ENCODE measurements around the gene PLXND1.
"Not testable (repeated sequence)": the region's sequence is repeated elsewhere in the genome, so short reads cannot be mapped to it uniquely, and the experiment has no call there.

Gene PLXND1

GRCh38 chr3:129612534-129613366, 6.3 kb upstream of the PLXND1 start:
- no peak for FAIRE-seq

GRCh38 chr3:129611812-129612533, 5.5 kb upstream of the PLXND1 start:
- FAIRE-seq: no peak

- FAIRE-seq: no peak
Observed at GRCh38 chr3:129611446-129611800, 4.9 kb upstream of the PLXND1 start.

- not testable (repeated sequence) for FAIRE-seq
Observed at GRCh38 chr3:129610794-129611445, 4.4 kb upstream of the PLXND1 start.

GRCh38 chr3:129610276-129610675, 3.8 kb upstream of the PLXND1 start:
- FAIRE-seq: no peak

GRCh38 chr3:129609591-129610182, 3.2 kb upstream of the PLXND1 start:
- FAIRE-seq: no peak

- no peak for FAIRE-seq
Observed at GRCh38 chr3:129608936-129609590, 2.6 kb upstream of the PLXND1 start.

- FAIRE-seq: no peak
Observed at GRCh38 chr3:129608087-129608935, 1.8 kb upstream of the PLXND1 start.

GRCh38 chr3:129607391-129608068, 1.1 kb upstream of the PLXND1 start:
- no peak for FAIRE-seq

GRCh38 chr3:129605922-129606635, 397 bp downstream of the PLXND1 start:
- FAIRE-seq: no peak

- FAIRE-seq: no peak
Observed at GRCh38 chr3:129605203-129605921, 1.1 kb downstream of the PLXND1 start.

GRCh38 chr3:129604767-129605166, 1.7 kb downstream of the PLXND1 start:
- FAIRE-seq: no peak

- no peak for FAIRE-seq
Observed at GRCh38 chr3:129603991-129604749, 2.3 kb downstream of the PLXND1 start.

GRCh38 chr3:129603561-129603942, 2.9 kb downstream of the PLXND1 start:
- FAIRE-seq: no peak

GRCh38 chr3:129602730-129603560, 3.5 kb downstream of the PLXND1 start:
- no peak for FAIRE-seq

- FAIRE-seq: no peak
Observed at GRCh38 chr3:129602309-129602708, 4.2 kb downstream of the PLXND1 start.

- no peak for FAIRE-seq
Observed at GRCh38 chr3:129601713-129602112, 4.8 kb downstream of the PLXND1 start.

GRCh38 chr3:129600348-129600747, 6.1 kb downstream of the PLXND1 start:
- FAIRE-seq: no peak

Measured in colon (tissue), 2 donors.